HG02938 (cell line): ENCODE results near the gene PATZ1.
"Not testable (repeated sequence)": the region's sequence is repeated elsewhere in the genome, so short reads cannot be mapped to it uniquely, and the experiment has no call there.

Experiments
- ATAC-seq: cut with Tn5 transposase; IDR thresholded peaks from one replicate; pipeline ENCODE4 v1.9.1; 2021; ENCODE audit warnings: mild to moderate bottlenecking, moderate library complexity; ENCODE audit not compliant: unreplicated experiment

PATZ1 gene, protein sequence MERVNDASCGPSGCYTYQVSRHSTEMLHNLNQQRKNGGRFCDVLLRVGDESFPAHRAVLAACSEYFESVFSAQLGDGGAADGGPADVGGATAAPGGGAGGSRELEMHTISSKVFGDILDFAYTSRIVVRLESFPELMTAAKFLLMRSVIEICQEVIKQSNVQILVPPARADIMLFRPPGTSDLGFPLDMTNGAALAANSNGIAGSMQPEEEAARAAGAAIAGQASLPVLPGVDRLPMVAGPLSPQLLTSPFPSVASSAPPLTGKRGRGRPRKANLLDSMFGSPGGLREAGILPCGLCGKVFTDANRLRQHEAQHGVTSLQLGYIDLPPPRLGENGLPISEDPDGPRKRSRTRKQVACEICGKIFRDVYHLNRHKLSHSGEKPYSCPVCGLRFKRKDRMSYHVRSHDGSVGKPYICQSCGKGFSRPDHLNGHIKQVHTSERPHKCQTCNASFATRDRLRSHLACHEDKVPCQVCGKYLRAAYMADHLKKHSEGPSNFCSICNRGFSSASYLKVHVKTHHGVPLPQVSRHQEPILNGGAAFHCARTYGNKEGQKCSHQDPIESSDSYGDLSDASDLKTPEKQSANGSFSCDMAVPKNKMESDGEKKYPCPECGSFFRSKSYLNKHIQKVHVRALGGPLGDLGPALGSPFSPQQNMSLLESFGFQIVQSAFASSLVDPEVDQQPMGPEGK

DNA sequence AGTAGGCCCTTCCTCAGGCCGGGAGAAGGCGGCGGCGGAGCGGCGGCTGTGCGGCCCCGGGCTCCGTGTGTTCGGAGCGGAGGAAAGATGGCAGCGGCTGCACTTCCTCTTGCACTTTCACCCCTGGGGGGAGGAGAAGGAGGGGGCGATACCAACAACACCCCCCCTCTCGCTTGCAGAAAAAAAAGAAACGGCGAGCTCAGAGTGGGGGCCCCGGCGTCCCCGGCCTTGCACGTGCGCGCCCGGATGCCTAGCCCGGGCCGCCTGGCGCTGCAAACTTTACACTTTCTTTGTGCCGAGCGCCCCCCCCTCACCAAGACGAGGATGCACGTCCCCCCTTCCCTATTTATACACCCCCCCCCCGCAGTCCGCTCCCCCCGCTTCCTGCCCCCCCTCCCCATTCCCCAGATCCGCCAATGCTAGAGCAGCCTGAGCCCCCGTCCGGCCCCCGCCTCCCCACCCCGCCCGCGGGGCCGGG is at the start of gene PATZ1:
Gene PATZ1 (minus strand): TSS at position 92 of the 478 bp plus-strand sequence. CDS start 744 bp downstream, outside the sequence.
- ATAC-seq = peak; percentile 35

DNA sequence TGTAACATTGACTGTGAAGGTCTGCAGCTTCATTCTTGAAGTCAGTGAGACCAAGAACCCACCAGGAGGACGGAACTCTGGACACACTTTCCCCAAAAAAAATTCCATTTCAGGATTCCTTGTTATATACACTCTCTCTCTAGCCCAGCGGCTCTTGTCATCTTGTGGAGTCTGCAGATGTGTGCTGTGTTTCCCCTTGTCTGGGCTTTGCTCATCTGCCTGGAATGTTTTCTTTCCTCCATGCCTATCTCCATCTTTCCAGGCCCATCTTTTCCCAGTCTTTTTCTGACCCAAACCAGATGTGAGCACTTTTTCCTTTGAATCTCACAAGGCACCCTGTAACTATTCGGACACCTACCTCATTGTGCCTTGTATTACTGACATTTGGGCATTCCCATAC is 48.2 kb upstream of the PATZ1 start:
- ATAC-seq = no peak

DNA sequence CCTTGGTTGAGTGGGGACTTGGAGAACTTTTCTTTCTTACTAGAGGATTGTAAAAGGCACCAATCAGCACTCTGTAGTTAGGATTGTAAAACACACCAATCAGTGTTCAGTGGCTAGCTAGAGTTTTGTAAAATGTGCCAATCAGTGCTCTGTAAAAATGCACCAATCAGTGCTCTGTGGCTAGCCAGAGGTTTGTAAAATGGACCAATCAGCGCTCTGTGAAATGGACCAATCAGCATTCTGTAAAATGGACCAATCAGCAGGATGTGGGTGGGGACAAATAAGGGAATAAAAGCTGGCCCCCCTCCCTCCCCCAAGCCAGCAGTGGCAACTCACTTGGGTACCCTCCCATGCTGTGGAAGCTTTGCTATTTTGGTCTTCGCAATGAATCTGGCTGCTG is 47.7 kb upstream of the PATZ1 start:
- ATAC-seq = no peak

DNA sequence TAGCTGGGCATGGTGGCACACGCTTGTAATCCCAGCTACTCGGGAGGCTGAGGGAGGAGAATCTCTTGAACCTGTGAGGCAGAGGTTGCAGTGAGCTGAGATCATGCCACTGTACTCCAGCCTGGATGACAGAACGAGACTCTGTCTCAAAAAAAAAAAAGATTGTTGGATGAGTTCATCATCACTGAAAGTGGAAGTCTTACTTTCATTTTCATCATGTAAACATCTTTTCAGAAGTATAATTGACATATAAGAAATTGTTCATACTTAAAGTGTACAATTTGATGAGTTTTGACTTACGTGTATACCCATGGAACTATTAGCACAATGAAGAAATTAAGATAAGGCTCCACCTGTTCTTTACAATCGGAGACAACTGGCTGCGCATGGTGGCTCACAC is 32.5 kb upstream of the PATZ1 start:
- ATAC-seq = not testable (repeated sequence)

DNA sequence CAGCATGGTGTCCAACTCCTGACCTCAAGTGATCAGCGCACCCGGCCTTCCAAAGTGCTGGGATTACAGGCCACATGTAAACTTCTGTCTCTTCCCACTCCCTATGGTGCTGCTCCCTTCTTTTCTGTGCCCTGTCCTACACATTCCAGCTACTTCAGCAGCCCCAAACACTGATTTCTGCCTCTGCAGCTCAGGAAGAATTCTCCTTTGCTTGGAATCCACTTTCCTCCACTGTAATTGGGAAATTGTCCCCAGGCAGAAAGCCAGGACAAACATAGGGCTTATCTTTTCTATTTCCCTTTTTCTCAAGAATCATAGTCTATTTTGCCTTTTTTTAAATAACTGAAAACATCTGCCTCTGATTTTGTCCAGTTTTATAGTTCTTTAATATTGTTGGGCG is 32.0 kb upstream of the PATZ1 start:
- ATAC-seq = no peak

DNA sequence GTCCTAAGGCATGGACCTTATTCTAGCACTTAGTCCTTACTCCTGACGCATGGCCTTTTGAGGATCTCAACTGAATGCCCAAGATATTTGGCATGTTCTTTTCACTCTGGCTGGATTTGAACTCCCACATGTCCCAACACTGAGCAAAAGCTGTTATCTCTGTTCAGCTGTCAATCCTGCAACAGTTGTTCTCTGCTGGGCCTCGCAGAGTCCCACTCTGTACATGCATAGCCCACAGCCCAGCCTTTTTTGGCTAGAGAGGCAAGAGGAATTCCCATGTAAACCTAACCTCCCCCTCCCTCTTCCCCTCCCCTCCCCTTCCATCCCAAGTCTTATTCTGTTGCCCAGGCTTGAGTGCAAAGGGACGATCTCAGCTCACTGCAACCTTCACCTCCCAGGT is 31.5 kb upstream of the PATZ1 start:
- no peak for ATAC-seq

DNA sequence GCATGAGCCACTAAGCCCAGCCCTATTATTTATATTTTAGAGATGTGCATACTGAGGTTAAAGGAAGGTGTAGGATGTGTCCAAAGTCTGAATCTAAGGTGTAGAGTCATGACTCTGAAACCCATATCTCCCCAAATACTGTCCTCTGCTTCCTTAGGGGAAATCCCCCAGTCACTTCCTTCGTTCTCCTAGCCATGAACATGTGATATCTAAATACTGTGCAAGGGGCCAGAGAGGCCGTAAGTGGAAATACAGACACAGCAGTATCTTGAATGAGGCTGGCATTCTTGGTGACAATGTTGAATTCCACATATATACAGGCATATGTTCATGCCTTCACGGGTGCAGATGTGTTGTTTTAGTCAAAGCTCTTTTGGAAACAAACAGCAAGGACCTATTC is 21.3 kb upstream of the PATZ1 start:
- ATAC-seq = no peak

DNA sequence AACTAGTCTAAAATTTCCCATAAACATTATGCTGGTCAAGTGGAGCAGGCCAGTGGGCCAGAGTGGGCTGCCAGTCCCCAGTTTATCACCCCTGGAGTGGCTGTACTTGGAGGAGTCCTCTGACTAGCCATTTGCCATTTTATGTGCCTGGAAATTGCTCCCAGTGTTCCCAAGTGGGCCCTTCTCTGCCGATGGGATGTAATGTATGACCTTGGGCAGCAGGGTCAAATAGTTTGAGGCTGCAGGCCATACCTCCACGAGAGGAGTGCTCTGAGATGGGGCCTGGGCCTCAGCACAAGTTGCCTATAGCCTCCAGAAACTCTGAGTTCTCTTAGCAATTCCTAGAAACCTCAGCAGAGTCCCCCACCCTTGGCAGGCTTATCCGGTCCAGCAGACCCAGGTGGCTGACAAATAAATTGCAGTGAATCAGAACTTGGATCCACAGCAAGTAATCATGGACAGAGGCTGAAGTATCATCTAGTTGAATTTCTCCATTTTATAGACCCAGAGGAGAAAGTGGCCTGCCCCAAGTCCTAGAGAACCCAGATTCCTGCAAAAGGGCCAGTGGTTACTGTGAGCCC is 17.8 kb upstream of the PATZ1 start:
- ATAC-seq = no peak

DNA sequence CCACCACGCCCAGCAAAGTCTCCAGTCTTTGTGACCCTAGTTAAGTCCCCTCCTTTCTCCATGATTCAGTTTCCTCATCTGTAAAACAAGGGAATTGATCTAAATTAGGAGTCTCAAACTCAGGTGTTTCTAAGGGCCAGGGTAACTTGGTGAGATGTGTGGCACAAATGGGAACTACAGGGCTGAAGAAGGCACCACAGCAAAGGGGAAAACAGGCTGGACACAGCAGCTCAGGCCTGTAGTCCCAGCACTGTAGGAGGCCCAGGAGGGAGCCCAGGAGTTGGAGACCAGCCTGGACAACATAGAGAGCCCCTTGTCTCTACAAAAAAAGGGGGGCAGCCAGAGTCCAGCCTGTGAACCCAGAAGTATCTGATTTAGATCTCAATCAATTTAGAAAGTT is 15.6 kb upstream of the PATZ1 start:
- no peak for ATAC-seq

DNA sequence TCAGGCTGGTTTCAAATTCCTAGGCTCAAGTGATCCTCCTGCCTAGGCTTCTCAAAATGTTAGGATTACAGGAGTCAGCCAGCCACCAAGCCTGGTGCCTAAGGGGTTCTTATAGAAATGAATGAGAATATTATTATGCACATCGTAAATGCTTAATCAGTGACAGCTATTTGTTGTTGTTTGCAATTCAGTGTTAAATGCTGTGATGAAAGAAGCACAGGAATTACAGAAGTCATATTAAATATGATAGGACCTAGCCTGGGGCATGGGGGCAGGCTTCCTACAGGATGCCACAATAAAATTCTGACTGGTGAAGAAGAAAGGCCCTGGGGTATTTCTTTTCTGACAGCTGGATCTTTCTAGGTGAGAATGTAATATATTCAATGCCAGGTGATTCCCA is 13.9 kb upstream of the PATZ1 start:
- ATAC-seq = no peak

DNA sequence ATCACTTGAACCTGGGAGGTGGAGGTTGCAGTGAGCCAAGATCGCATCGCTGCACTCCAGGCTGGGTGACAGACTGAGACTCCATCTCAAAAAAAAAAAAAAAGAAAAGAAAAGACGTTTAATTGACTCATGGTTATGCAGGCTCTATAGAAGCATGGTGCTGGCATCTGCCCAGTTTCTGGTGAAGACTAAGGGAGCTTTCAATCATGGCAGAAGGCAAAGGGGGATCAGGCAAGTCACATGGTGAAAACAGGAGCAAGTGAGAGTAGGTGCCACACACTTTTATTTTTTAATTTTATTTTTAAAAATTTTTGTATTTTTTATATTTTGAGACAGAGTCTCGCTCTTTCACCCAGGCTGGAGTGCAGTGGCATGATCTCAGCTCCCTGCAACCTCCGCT is 8.4 kb upstream of the PATZ1 start:
- no peak for ATAC-seq

DNA sequence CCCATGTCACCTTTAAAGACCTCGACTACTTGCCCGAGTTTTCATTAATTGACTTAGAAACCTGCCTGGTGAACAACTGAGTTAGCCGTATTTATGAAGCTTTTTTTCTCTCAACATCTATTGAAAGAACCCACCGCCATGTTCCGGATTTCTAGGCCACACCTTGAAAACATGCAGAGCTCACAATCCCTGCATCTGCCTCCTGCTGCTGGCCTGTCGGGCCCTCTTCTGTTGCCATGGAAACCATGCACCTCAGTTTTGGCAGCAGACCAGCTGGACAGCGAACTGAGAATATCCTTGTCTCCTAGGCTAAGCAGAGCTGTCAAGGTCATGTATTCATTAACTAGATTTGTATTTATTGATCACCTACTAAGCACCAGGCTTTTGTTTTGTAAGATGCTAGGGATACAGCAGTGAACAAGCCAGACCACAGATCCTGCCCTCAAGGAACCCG is 4.3 kb upstream of the PATZ1 start:
- no peak for ATAC-seq

DNA sequence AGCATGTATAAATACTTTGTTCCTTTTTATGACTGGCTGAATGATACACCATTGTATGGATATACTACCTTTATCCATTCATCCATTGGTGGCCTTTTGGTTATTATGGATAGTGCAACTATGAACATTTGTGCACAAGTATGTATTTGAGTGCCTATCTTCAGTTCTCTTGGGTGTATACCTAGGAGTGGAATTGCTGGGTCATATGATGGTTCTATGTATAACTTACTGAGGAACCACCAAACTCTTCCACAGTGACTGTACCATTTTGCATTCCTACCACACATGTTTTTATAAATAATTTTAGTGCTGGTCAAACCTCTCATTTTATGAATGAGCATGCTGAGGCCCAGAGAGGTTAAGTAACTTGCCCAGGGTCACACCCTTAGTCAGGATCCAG is 3.8 kb upstream of the PATZ1 start:
- ATAC-seq = no peak

DNA sequence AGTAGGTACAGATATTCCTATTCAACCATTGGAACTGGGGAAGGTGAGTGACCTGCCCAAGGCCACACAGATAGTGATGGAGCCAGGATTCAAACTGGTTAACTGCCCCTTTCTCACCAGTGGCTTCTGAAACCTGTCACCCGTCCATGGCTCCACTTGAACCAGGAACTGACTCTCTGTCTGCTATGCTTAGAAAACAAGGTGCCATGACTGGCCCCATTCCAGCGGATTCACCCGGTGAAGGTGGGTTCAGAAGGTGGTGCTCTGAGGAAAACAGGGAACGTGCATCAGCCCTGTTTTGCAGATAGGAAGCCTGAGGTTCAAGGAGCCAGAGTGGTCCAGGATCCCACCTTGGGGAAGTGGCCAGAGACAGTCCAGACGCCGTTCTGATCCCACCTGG is 2.6 kb upstream of the PATZ1 start:
- ATAC-seq = no peak

DNA sequence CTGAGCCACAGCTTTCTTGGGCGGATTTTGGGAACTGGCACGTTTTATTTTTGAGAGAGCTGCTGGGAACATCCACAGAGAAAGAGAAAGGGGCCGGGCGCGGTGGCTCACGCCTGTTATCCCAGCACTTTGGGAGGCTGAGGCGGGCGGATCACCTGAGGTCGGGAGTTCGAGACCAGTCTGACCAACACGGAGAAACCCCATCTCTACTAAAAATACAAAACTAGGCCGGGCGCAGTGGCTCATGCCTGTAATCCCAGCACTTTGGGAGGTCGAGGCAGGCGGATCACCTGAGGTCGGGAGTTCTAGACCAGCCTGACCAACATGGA is 1.8 kb upstream of the PATZ1 start:
- not testable (repeated sequence) for ATAC-seq

DNA sequence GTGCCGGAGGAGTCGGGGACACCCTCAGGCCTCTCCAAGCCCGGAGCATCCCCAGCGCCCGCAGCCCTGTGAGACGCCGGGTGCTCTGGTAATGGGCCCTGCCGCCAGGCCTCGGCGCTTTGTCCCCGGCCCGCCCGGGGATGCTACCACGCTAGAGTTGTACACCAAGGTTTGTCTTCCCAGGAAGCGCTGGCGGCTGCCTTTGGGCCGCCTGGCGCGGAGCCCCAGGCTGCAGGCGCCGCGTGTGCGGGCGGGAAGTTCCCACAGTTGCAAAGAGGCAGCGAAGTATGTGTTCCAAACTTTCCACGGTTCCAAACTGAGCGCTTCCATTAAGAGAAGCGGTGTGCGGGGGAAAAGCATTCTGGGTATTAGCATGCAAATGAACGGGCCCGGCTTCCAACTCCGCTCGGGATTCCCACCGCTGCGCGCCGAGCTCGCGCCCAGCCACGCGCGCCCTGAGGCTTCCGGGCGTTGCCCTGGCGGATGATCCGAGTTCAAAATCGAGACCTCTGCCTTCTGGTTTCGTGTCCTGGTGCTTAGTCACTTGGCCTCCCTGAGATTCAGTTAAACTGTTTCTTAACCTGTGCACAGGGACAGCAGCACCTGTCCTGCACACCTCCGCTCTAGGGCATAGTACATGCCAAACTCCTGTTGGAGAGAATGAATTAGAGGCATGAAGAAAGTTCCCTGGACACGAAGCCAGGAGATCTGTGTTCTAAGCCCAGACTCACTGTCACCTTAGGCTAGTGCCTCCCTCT is 1.3 kb upstream of the PATZ1 start:
- ATAC-seq = no peak

DNA sequence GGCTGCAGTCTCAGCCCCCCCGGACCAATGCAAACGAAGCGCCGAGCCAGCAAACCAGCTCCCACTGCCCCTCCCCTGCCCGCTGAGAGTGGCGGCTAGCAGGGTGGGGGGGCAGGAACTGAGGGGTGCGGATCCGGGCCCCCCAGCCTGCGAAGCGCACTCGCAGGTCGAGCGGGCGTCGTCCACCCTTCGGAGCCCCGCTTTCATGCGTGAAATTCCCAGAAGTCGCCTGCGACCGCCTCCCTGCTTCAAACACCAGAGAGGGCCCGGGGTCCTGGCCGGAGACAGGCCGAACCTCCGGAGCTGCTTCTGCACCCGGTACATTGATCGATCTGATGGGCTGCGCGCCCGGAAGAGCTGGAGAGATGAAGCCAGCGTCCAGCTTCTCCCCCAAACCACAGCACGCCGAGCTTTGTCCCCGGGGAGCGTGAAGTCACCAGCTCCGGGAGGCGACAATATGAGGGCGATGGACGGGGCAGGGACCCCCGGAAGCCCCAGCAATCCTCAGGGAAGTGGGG is 646 bp upstream of the PATZ1 start:
- no peak for ATAC-seq

DNA sequence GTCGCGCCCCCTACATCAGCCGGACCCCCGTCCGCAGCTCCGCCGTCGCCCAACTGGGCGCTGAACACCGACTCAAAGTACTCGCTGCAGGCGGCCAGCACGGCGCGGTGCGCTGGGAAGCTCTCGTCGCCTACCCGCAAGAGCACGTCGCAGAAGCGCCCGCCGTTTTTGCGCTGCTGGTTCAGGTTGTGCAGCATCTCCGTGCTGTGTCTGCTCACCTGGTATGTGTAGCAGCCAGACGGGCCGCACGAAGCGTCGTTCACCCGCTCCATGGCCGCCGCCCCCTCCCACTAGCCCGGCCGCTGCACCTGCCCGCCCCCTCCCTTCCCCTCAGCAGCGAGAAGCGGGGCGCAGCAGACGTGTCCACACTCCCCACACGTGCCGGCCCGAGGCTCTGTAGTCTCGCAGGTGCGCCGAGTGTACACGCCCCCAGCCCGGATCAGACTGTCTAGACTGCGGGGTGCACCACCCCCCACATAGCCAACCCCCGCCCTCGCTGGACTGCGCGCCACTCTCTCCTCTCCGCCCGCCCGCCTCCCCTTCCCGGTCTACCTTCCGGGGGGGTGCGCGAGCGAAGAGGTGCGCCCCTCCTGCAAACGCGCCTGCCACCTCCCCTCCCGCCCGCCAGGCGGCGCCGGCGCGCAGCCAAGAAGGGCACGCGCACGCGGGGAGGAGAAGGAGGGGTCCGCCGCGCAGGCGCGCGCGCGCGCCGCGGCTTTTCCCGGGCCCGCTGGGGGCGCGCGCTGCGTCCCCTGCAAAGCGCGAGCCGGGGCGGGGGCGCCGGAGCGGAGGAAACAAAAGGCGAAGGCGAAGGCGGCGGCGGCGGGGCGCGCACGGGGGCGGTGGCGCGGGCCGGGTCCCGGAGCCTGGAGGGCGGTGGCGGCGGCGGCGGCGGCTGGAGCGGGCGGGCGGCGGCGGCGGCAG is 553 bp downstream of the PATZ1 start:
- peak; percentile 30 for ATAC-seq

DNA sequence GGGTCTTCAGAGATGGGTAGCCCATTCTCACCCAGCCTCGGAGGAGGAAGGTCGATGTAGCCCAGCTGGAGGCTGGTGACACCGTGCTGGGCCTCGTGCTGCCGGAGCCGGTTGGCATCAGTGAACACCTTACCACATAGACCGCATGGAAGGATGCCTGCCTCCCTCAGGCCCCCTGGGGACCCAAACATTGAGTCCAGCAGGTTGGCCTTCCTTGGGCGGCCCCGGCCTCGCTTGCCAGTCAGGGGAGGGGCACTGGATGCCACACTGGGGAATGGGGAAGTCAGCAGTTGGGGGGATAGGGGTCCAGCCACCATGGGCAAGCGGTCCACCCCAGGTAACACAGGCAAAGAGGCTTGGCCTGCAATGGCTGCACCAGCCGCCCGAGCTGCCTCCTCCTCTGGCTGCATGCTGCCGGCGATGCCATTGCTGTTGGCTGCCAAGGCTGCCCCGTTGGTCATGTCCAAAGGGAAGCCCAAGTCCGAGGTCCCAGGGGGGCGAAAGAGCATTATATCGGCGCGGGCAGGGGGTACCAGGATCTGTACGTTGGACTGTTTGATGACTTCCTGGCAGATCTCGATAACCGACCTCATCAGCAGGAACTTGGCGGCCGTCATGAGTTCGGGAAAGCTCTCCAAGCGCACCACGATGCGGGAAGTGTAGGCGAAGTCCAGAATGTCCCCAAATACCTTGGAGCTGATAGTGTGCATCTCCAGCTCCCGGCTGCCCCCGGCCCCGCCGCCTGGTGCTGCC is 1.4 kb downstream of the PATZ1 start:
- no peak for ATAC-seq
